OCI-LY1 (cell line): ENCODE measurements around the gene SLC22A12.

ENCODE experiments used
- H2AFZ ChIP-seq: fragments of 200-600 bp; sonication (generic), shearing (Covaris generic); 2 replicates; pipeline ENCODE4 v1.6.0; 2014; ENCODE audit warnings: antibody characterized with exemption, mild to moderate bottlenecking, low read length
- H3F3A ChIP-seq: fragments of 200-600 bp; sonication (generic), shearing (Covaris generic); 2 replicates; pipeline ENCODE4 v1.6.0; 2014; ENCODE audit warnings: mild to moderate bottlenecking, antibody characterized with exemption, low read length, moderate library complexity; ENCODE audit not compliant: insufficient read depth
- H3K27ac ChIP-seq: fragments of 200-600 bp; sonication (generic); 2 replicates; pipeline ENCODE4 v1.5.1; 2014; ENCODE audit warnings: low read length, mixed run types, mild to moderate bottlenecking, low read depth; ENCODE audit not compliant: poor library complexity, severe bottlenecking
- H3K27me3 ChIP-seq: fragments of 200-600 bp; sonication (generic); 2 replicates; pipeline ENCODE4 v1.6.0; 2014; ENCODE audit warnings: antibody characterized with exemption, mild to moderate bottlenecking, low read length, moderate library complexity; ENCODE audit not compliant: insufficient read depth
- H3K36me3 ChIP-seq: fragments of 200-600 bp; sonication (generic); 2 replicates; pipeline ENCODE4 v1.6.1; 2014; ENCODE audit warnings: mild to moderate bottlenecking, antibody characterized with exemption, low read length, moderate library complexity, mixed read lengths; ENCODE audit not compliant: insufficient read depth
- H3K4me1 ChIP-seq: fragments of 200-600 bp; sonication (generic); 2 replicates; pipeline ENCODE4 v1.5.1; 2014; ENCODE audit warnings: mild to moderate bottlenecking, low read length, moderate library complexity; ENCODE audit not compliant: insufficient read depth, severe bottlenecking
- H3K4me2 ChIP-seq: fragments of 200-600 bp; sonication (generic), shearing (Covaris generic); 2 replicates; pipeline ENCODE4 v1.6.1; 2014; ENCODE audit warnings: low read length
- H3K4me3 ChIP-seq: fragments of 200-600 bp; sonication (generic); 2 replicates; pipeline ENCODE4 v1.5.1; 2014; ENCODE audit warnings: low read length, low read depth, mild to moderate bottlenecking, mixed read lengths; ENCODE audit not compliant: poor library complexity, severe bottlenecking
- H3K79me2 ChIP-seq: fragments of 200-600 bp; shearing (Covaris generic); 2 replicates; pipeline ENCODE4 v1.6.1; 2016; ENCODE audit warnings: mixed run types, low read length, mixed read lengths; ENCODE audit not compliant: insufficient read depth
- H3K9ac ChIP-seq: fragments of 200-600 bp; sonication (generic), shearing (Covaris generic); 2 replicates; pipeline ENCODE4 v1.6.1; 2014; ENCODE audit warnings: mild to moderate bottlenecking, low read length, mixed read lengths
- H3K9me2 ChIP-seq: fragments of 200-600 bp; sonication (generic), shearing (Covaris generic); 2 replicates; pipeline ENCODE4 v1.6.1; 2014; ENCODE audit warnings: low read depth, mild to moderate bottlenecking, low read length, mixed read lengths
- H3K9me3 ChIP-seq: fragments of 200-600 bp; shearing (Covaris generic); 2 replicates; pipeline ENCODE4 v1.6.1; 2014; ENCODE audit warnings: low read length, mixed read lengths
- H4K20me1 ChIP-seq: fragments of 200-600 bp; sonication (generic), shearing (Covaris generic); 2 replicates; pipeline ENCODE4 v1.6.0; 2016; ENCODE audit warnings: mild to moderate bottlenecking, low read length; ENCODE audit not compliant: insufficient read depth
- CTCF ChIP-seq: fragments of 200-600 bp; sonication (generic), shearing (Covaris generic); IDR thresholded peaks from 2 replicates; pipeline ENCODE4 v1.5.1; 2017; ENCODE audit warnings: mild to moderate bottlenecking, antibody characterized with exemption, low read length, moderate library complexity, mixed read lengths
- EZH2 ChIP-seq: fragments of 200-600 bp; sonication (generic), shearing (Covaris generic); IDR thresholded peaks from 2 replicates; pipeline ENCODE4 v1.8.0; 2017; ENCODE audit warnings: borderline replicate concordance, mixed run types, mild to moderate bottlenecking, antibody characterized with exemption, low read length, moderate library complexity, mixed read lengths

Gene SLC22A12

GRCh38 chr11:64556044-64556720 lies 34.8 kb upstream of the SLC22A12 start:
- no peak overlapping the region for H2AFZ ChIP-seq

DNA sequence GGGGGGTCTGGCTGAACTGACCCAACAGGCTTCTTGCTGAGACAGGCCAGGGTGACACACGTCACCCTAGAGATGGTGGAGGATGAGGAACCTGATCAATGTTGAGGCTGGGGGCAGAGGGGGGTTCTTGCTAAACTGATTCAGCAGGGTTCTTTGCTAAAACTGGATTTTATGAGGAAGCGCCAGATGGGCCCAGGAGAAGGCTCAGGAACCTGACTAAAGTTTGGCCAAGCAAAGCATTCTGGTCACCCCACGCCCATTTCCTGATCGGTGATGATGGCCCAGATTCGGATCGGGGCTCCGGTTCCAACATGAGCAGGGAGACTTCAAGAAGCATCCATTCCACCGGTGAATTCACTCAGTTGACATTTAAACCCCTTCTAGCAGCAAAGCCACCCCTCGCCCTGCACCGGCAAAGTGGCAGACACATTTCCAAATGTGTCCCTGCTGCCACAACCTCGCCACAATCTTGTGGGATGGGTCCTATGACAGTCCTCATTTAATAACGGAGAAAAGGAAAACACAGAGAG lies 34.2 kb upstream of the SLC22A12 start:
- no peaks in the 10 kb centered on the region for H3K4me1 ChIP-seq
- no peak overlapping the region for H3K9ac ChIP-seq
- no peak overlapping the region for H2AFZ ChIP-seq
- no peaks in the 10 kb centered on the region for H3K79me2 ChIP-seq
- H3K36me3 ChIP-seq = no peaks in the 10 kb centered on the region
- no peaks in the 10 kb centered on the region for H4K20me1 ChIP-seq
- H3K27ac ChIP-seq = no peak overlapping the region
- H3K9me3 ChIP-seq = no peaks in the 10 kb centered on the region
- no peaks in the 10 kb centered on the region for H3F3A ChIP-seq
- 0 out of 2 replicates have a peak, but pooled peaks cover 3% of the 10 kb centered on the region for H3K27me3 ChIP-seq
- no peaks in the 10 kb centered on the region for H3K9me2 ChIP-seq
- no peak overlapping the region for H3K4me3 ChIP-seq
- TF ChIP-seq CTCF (no peak), EZH2 (no peak)
- H3K4me2 ChIP-seq = no peak overlapping the region

More at GRCh38 chr11:64556044-64556720, 34.8 kb upstream of the SLC22A12 start:
- H3K36me3 ChIP-seq = no peaks in the 10 kb centered on the region
- H3K9me3 ChIP-seq = no peaks in the 10 kb centered on the region
- no peak overlapping the region for H3K9ac ChIP-seq
- no peaks in the 10 kb centered on the region for H3K9me2 ChIP-seq
- no peak overlapping the region for H3K4me3 ChIP-seq
- 0 out of 2 replicates have a peak, but pooled peaks cover 3% of the 10 kb centered on the region for H3K27me3 ChIP-seq
- H3F3A ChIP-seq = no peaks in the 10 kb centered on the region
- H3K4me2 ChIP-seq = no peak overlapping the region
- H3K79me2 ChIP-seq = no peaks in the 10 kb centered on the region
- H3K4me1 ChIP-seq = no peaks in the 10 kb centered on the region
- TF ChIP-seq EZH2 = no peak
- TF ChIP-seq CTCF = no peak
- no peak overlapping the region for H3K27ac ChIP-seq
- no peaks in the 10 kb centered on the region for H4K20me1 ChIP-seq

GRCh38 chr11:64558065-64558745 lies 32.8 kb upstream of the SLC22A12 start:
- Histone ChIP-seq H3K27ac (no peak overlapping the region), H3F3A (no peaks in the 10 kb centered on the region), H3K4me1 (no peaks in the 10 kb centered on the region), H3K9ac (no peak overlapping the region), H2AFZ (no peak overlapping the region), H3K36me3 (no peaks in the 10 kb centered on the region), H3K9me3 (no peaks in the 10 kb centered on the region), H3K27me3 (0 out of 2 replicates have a peak, but pooled peaks cover 3% of the 10 kb centered on the region), H3K9me2 (no peaks in the 10 kb centered on the region), H3K79me2 (no peaks in the 10 kb centered on the region), H4K20me1 (no peaks in the 10 kb centered on the region), H3K4me2 (no peak overlapping the region), H3K4me3 (no peak overlapping the region)
- no peak for TF ChIP-seq EZH2
